Neuron (in vitro differentiated cells): ENCODE results near the gene NFASC.

ENCODE experiments used
- H2AFZ ChIP-seq: one replicate; pipeline ENCODE4 v1.6.1; 2013; ENCODE audit warnings: low read depth, mild to moderate bottlenecking, inconsistent platforms, low read length, moderate library complexity
- H3K27me3 ChIP-seq: one replicate; pipeline ENCODE4 v1.6.1; 2013; ENCODE audit warnings: low read length; ENCODE audit not compliant: insufficient read depth
- H3K36me3 ChIP-seq: one replicate; pipeline ENCODE4 v1.6.1; 2013; ENCODE audit warnings: low read length; ENCODE audit not compliant: insufficient read depth
- H3K4me1 ChIP-seq: one replicate; pipeline ENCODE4 v1.6.1; 2013; ENCODE audit warnings: low read length; ENCODE audit not compliant: insufficient read depth
- H3K4me3 ChIP-seq: 2 replicates; pipeline ENCODE4 v1.5.1; 2013; ENCODE audit warnings: mild to moderate bottlenecking, low read length, moderate library complexity
- H3K9me3 ChIP-seq: one replicate; pipeline ENCODE4 v1.6.1; 2013; ENCODE audit warnings: low read length

NFASC gene

DNA sequence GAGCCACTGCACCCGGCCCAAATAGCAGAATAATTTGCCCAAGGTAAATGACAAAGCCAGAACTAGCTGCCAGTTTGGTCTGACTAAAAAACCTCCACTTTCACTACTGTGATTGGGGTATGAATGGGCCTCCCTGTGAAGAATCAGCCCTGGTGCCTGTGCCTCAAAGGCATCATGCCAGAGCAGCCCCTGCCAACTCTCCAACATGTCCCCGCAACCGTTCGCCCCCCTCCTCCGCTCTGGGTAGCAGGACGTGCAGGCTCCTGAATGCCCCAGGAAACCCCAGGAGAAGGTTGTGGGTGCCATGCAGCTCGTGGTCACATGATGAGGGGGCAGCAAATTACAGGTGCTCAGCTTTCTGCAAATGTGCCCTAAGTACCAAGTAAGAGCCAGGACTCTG, 157.7 kb downstream of the NFASC start:
- Histone ChIP-seq H3K9me3 (no peaks in the 10 kb centered on the region), H2AFZ (no peak overlapping the region), H3K4me1 (peaks cover 23% of the 10 kb centered on the region), H3K36me3 (no peaks in the 10 kb centered on the region), H3K4me3 (no peak overlapping the region), H3K27me3 (peaks cover 5% of the 10 kb centered on the region)

DNA sequence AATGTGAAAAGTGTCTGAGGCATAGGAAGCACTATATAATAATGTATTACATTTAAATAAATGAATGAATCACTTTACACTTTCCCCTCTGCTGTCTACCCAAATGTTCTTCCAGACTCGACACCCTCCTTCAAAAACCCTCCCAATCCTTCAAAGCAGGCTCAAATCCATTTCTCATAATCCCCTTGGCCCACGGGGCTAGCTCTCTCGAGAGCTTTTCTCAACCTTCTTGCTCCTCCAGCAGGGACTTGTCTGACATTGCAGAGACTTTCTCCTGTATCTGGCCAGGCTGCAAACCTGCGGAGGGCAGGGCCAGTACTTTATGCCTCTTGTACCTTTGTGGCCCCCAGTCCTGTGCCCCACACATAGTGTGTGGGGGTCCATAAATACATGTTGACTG, 158.3 kb downstream of the NFASC start:
- no peaks in the 10 kb centered on the region for H3K36me3 ChIP-seq
- H3K4me1 ChIP-seq: peaks cover 23% of the 10 kb centered on the region
- peaks cover 3% of the 10 kb centered on the region for H3K27me3 ChIP-seq
- H3K4me3 ChIP-seq: no peak overlapping the region
- H3K9me3 ChIP-seq: no peaks in the 10 kb centered on the region
- H2AFZ ChIP-seq: no peak overlapping the region

DNA sequence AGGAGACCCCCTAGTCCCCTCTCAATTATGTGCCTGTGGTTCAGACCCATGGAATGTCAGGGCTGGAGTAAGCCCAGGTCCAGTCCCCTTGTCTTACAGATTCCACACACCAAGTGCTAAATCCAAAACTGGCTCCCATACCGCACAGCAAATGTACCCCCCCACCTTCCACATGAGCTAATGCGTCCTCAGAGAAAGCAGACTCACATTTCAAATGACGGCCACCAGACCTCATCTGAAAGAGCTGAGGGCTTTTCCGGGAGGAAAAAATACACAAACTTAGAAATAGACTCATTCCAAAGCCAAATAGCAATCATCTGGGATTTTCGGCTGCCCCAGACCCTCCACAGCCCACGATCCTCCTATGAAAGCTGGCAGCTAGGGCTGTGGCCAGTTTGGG, 159.6 kb downstream of the NFASC start:
- Histone ChIP-seq H3K27me3 (no peaks in the 10 kb centered on the region), H2AFZ (no peak overlapping the region), H3K36me3 (no peaks in the 10 kb centered on the region), H3K4me1 (peaks cover 23% of the 10 kb centered on the region), H3K4me3 (no peak overlapping the region), H3K9me3 (no peaks in the 10 kb centered on the region)

DNA sequence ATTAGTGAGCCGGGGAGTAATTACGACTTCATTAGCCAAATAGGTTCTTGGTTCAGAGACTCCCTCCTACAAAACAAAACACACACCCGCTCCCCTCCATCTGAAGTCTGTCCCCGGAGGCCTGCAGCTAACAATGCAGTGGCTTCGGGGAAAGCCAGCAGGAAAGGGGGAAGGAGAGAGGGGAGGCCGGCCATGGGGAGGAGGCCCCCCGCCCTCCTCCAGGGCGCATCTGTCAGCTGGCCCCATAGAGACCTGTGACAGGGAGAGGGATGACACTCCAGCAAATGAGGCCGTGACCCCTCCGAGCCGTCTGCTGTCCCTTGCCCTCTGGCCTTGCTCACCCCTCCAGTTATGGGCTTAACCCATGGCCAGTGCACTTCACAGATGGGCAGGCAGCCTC, 160.2 kb downstream of the NFASC start:
- Histone ChIP-seq H2AFZ (no peak overlapping the region), H3K9me3 (no peaks in the 10 kb centered on the region), H3K4me3 (no peak overlapping the region), H3K27me3 (no peaks in the 10 kb centered on the region), H3K4me1 (peaks cover 21% of the 10 kb centered on the region), H3K36me3 (no peaks in the 10 kb centered on the region)

- Histone ChIP-seq H3K36me3 (no peaks in the 10 kb centered on the region), H3K4me3 (no peak overlapping the region), H3K4me1 (peaks cover 15% of the 10 kb centered on the region), H3K27me3 (no peaks in the 10 kb centered on the region), H2AFZ (no peak overlapping the region), H3K9me3 (no peaks in the 10 kb centered on the region)
These were observed 161.8 kb downstream of the NFASC start for GRCh38 chr1:205032508-205032907.

DNA sequence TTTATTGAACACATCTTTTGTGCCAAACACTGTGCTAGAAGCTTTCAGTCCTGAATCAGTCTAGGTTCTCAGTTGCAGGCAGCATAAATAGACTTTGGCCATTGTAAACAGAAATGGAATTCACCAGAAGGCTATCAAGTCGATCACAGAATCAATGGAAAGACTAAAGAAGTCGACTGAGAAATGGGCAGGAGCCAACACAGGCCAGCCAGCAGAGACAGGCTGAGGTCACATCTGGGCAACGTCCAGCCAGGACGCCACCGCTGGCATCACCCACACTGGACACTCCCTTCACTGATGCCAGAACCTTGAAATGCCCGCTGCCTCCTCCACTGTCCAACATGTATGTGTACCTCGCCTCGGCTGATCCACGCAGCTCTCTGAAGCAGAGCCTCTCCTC, 166.9 kb downstream of the NFASC start:
- H3K27me3 ChIP-seq: peaks cover 31% of the 10 kb centered on the region
- no peak overlapping the region for H3K4me3 ChIP-seq
- H3K9me3 ChIP-seq: no peaks in the 10 kb centered on the region
- H3K36me3 ChIP-seq: no peaks in the 10 kb centered on the region
- H3K4me1 ChIP-seq: no peaks in the 10 kb centered on the region
- H2AFZ ChIP-seq: no peak overlapping the region

GRCh38 chr1:205038132-205038786, 167.6 kb downstream of the NFASC start:
- peaks cover 35% of the 10 kb centered on the region for H3K27me3 ChIP-seq
- H2AFZ ChIP-seq: no peak overlapping the region
- peaks cover 3% of the 10 kb centered on the region for H3K4me1 ChIP-seq
- no peak overlapping the region for H3K4me3 ChIP-seq
- no peaks in the 10 kb centered on the region for H3K9me3 ChIP-seq
- no peaks in the 10 kb centered on the region for H3K36me3 ChIP-seq

DNA sequence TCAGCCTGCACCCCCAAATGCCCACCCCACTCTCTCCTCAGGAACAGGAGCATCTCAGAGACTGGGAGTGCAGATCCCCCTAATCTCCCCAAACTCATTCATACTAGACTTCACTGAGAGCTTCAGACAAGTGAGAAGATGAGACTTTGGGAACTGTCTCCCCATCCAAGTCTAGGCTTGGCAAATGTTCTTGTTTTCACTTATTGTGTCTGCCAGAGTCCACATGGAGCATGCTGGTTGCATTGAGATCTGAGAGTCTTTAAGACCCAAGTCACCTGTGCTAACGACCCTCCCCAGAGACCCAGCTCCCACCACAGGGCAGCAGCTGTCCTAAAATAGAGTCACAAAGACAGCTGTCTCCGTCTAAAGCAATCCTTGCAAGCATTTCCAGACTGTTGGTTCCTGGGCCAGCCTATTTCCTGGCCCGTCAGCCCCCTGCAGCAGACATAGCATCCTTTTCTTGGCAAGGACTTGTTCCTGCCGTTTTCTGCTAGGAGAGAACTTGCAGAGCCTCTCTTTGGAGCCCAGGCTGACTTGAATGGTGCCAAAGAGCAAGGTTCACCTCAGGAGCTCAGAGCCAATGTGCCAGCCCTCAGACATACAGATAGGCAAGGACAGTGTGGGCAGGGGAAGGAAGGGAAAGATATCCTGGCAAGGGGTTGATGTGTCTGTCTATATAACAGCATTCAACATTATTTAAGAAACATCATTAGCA, 170.5 kb downstream of the NFASC start:
- Histone ChIP-seq H3K4me1 (peaks cover 6% of the 10 kb centered on the region), H3K27me3 (peaks cover 64% of the 10 kb centered on the region), H3K36me3 (no peaks in the 10 kb centered on the region), H2AFZ (no peak overlapping the region), H3K9me3 (no peaks in the 10 kb centered on the region), H3K4me3 (no peak overlapping the region)

- H2AFZ ChIP-seq: no peak overlapping the region
- H3K4me3 ChIP-seq: no peak overlapping the region
- no peaks in the 10 kb centered on the region for H3K36me3 ChIP-seq
- peaks cover 68% of the 10 kb centered on the region for H3K27me3 ChIP-seq
- no peaks in the 10 kb centered on the region for H3K9me3 ChIP-seq
- peaks cover 6% of the 10 kb centered on the region for H3K4me1 ChIP-seq
These were observed 171.6 kb downstream of the NFASC start for GRCh38 chr1:205041998-205042910.

- Histone ChIP-seq H3K9me3 (no peaks in the 10 kb centered on the region), H3K4me3 (peak within 1 kb of the TSS; percentile 41), H3K27me3 (peaks cover 73% of the 10 kb centered on the region), H2AFZ (peak within 1 kb of the TSS; percentile 51), H3K36me3 (no peaks in the 10 kb centered on the region), H3K4me1 (peaks cover 6% of the 10 kb centered on the region)
These were observed 172.5 kb downstream of the NFASC start, which contains the start of gene CNTN2 for GRCh38 chr1:205042911-205043806. TSS of gene CNTN2 (plus strand) at chr1:205043212. CDS start at chr1:205053186, 9,974 bp downstream.

GRCh38 chr1:205043866-205044265, 173.2 kb downstream of the NFASC start:
- peaks cover 77% of the 10 kb centered on the region for H3K27me3 ChIP-seq
- peak overlapping the region; percentile 41 for H3K4me3 ChIP-seq
- peaks cover 6% of the 10 kb centered on the region for H3K4me1 ChIP-seq
- no peak overlapping the region for H2AFZ ChIP-seq
- no peaks in the 10 kb centered on the region for H3K36me3 ChIP-seq
- H3K9me3 ChIP-seq: no peaks in the 10 kb centered on the region

GRCh38 chr1:205044741-205045140, 174.1 kb downstream of the NFASC start:
- H3K4me1 ChIP-seq: peaks cover 6% of the 10 kb centered on the region

More at GRCh38 chr1:205044741-205045140, 174.1 kb downstream of the NFASC start:
- Histone ChIP-seq H3K9me3 (no peaks in the 10 kb centered on the region), H3K4me3 (peak overlapping the region; percentile 2), H3K36me3 (no peaks in the 10 kb centered on the region), H2AFZ (no peak overlapping the region), H3K27me3 (peaks cover 80% of the 10 kb centered on the region)
